ENCODE data around the gene AP5Z1.

AP5Z1 gene

DNA sequence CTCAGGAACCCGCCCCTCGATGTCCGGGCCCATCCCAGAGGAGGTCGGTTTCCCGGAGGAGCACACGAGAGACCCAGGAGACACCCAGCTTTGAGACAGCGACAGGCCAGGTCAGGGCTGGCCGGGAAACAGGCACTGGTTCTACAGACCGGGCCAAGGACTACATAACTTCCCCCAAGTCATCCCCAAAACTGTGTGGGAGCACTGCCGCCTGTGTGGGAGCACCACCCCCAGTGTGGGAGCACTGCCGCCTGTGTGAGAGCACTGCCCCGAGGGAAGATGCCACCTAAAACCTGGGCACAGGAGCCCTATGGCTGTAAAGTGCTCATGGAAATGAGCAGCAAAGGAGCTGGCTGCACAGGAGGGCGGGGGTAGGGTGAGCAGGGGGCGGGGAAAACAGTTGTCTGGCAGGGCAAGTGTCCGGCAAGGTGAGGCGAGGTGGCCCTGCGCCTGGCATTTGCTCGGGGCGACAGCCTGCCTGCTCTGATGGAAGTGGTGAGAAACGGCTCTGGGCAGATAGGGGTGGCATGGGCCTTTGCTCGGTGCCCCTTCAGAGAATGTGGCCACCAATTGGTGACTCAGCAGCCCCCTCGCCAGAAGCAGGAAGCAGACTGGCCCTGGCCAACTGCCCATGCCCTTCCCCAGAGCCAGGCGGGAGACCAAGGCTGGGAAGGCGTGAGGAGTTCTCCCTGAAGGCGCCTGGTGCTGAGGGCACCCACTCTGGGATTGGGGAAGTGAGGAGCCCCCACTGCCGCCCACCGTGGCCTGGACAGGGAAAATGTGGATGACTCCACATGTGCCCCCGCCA is 60.2 kb downstream of the AP5Z1 start:
- DNase-seq, result no peak
- TF ChIP-seq CTCF (IDR thresholded peaks at IDR 0.05; ENCODE audit: borderline replicate concordance, extremely low read depth, low read length, poor library complexity, severe bottlenecking) (no peak), EZH2 (IDR thresholded peaks at IDR 0.05; ENCODE audit: borderline replicate concordance, low read depth, low read length, severe bottlenecking) (no peak)
- no peak overlapping the region for H2AFZ ChIP-seq (ENCODE audit: low read depth, low read length)

DNA sequence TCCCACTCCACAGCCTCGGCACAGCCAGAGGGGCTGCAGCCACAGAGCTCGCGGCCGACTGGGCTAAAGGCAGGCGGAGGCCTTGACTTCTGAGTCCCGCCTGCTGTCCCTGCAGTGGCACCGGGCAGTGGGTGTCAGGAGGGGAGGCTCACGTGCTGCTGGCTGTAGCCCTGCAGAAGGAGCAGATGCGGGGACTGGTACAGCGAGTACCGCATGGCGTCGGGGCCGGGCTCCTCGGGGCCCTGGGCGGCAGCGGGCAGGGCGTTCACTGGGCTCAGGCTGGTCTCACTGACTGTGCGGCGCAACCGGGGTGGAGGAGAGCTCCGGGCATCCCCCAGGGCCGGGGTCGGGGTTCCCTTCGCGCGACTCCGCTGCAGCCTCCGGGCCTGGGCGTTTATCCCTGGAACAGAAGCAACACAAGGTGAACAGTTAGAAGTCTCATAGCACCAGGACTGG is 60.8 kb downstream of the AP5Z1 start:
- no peaks in the 10 kb centered on the region for H3K36me3 ChIP-seq (ENCODE audit: insufficient read depth, low read length)
- no peak overlapping the region for H3K4me2 ChIP-seq (ENCODE audit: insufficient read depth, low read length)
- ATAC-seq (ENCODE audit: insufficient read depth, low read depth) (no peak), DNase-seq (no peak)
- H4K20me1 ChIP-seq (ENCODE audit: insufficient read depth, low read length), result no peaks in the 10 kb centered on the region; the same call in none of the 2 replicates
- no peak overlapping the region for H3K4me3 ChIP-seq (ENCODE audit: low read depth in 1 of 2, low read length in 2 of 2)
- H3K27me3 ChIP-seq (ENCODE audit: insufficient read depth, low read length, poor library complexity), result no peaks in the 10 kb centered on the region
- no peak overlapping the region for H3K27ac ChIP-seq (ENCODE audit: low read length)
- no peak overlapping the region for H2AFZ ChIP-seq (ENCODE audit: low read depth, low read length)
- no peak overlapping the region for H3K9ac ChIP-seq (ENCODE audit: low read depth, low read length)
- no peaks in the 10 kb centered on the region for H3K79me2 ChIP-seq (ENCODE audit: insufficient read depth, low read length)
- TF ChIP-seq CTCF (IDR thresholded peaks at IDR 0.05; ENCODE audit: borderline replicate concordance, extremely low read depth, low read length, poor library complexity, severe bottlenecking) (no peak), EZH2 (IDR thresholded peaks at IDR 0.05; ENCODE audit: borderline replicate concordance, low read depth, low read length, severe bottlenecking) (no peak)
- H3K4me1 ChIP-seq (ENCODE audit: insufficient read depth, low read length), result no peaks in the 10 kb centered on the region
- no peaks in the 10 kb centered on the region for H3K9me3 ChIP-seq (ENCODE audit: insufficient read depth, low read length, severe bottlenecking)

More for the DNA sequence above, 60.2 kb downstream of the AP5Z1 start:
- no peak overlapping the region for H3K4me3 ChIP-seq (ENCODE audit: low read depth in 1 of 2, low read length in 2 of 2)
- H4K20me1 ChIP-seq (ENCODE audit: insufficient read depth, low read length), result no peaks in the 10 kb centered on the region; the same call in none of the 2 replicates
- no peaks in the 10 kb centered on the region for H3K27me3 ChIP-seq (ENCODE audit: insufficient read depth, low read length, poor library complexity)
- no peak overlapping the region for H3K4me2 ChIP-seq (ENCODE audit: insufficient read depth, low read length)
- H3K4me1 ChIP-seq (ENCODE audit: insufficient read depth, low read length), result no peaks in the 10 kb centered on the region
- ATAC-seq (ENCODE audit: insufficient read depth, low read depth), result no peak
- H3K9me3 ChIP-seq (ENCODE audit: insufficient read depth, low read length, severe bottlenecking), result no peaks in the 10 kb centered on the region
- no peaks in the 10 kb centered on the region for H3K79me2 ChIP-seq (ENCODE audit: insufficient read depth, low read length)
- H3K27ac ChIP-seq (ENCODE audit: low read length), result no peak overlapping the region
- H3K9ac ChIP-seq (ENCODE audit: low read depth, low read length), result no peak overlapping the region
- no peaks in the 10 kb centered on the region for H3K36me3 ChIP-seq (ENCODE audit: insufficient read depth, low read length)

GRCh38 chr7:4837041-4837802 is 61.8 kb downstream of the AP5Z1 start:
- H3K27me3 ChIP-seq (ENCODE audit: insufficient read depth, low read length, poor library complexity), result no peaks in the 10 kb centered on the region
- no peak overlapping the region for H3K27ac ChIP-seq (ENCODE audit: low read length)
- no peaks in the 10 kb centered on the region for H3K36me3 ChIP-seq (ENCODE audit: insufficient read depth, low read length)
- no peak overlapping the region for H3K9ac ChIP-seq (ENCODE audit: low read depth, low read length)
- H3K4me2 ChIP-seq (ENCODE audit: insufficient read depth, low read length), result no peak overlapping the region
- ATAC-seq (ENCODE audit: insufficient read depth, low read depth), result no peak
- H2AFZ ChIP-seq (ENCODE audit: low read depth, low read length), result no peak overlapping the region
- DNase-seq, result no peak
- TF ChIP-seq EZH2 (IDR thresholded peaks at IDR 0.05; ENCODE audit: borderline replicate concordance, low read depth, low read length, severe bottlenecking) (no peak), CTCF (IDR thresholded peaks at IDR 0.05; ENCODE audit: borderline replicate concordance, extremely low read depth, low read length, poor library complexity, severe bottlenecking) (no peak)
- H3K4me3 ChIP-seq (ENCODE audit: low read depth in 1 of 2, low read length in 2 of 2), result no peak overlapping the region
- no peaks in the 10 kb centered on the region for H3K9me3 ChIP-seq (ENCODE audit: insufficient read depth, low read length, severe bottlenecking)
- H4K20me1 ChIP-seq (ENCODE audit: insufficient read depth, low read length), result no peaks in the 10 kb centered on the region; the same call in none of the 2 replicates
- no peaks in the 10 kb centered on the region for H3K79me2 ChIP-seq (ENCODE audit: insufficient read depth, low read length)
- no peaks in the 10 kb centered on the region for H3K4me1 ChIP-seq (ENCODE audit: insufficient read depth, low read length)

All from DND-41 (cell line).